VCaP (cell line): Measurements from ENCODE around the gene RASA2.
A peak's percentile ranks its signal among the peaks of the same experiment; 100 is the strongest.
"Not testable (repeated sequence)": the region's sequence is repeated elsewhere in the genome, so short reads cannot be mapped to it uniquely, and the experiment has no call there.

Experiments
- H3K27ac ChIP-seq: fragments of 450-650 bp; 2 replicates; pipeline ENCODE4 v1.5.1; 2017
- CTCF ChIP-seq: fragments of 450-650 bp; conservative IDR thresholded peaks from 2 replicates; pipeline ENCODE4 v1.5.1; 2017; ENCODE audit warnings: mild to moderate bottlenecking, moderate library complexity

Gene RASA2

DNA sequence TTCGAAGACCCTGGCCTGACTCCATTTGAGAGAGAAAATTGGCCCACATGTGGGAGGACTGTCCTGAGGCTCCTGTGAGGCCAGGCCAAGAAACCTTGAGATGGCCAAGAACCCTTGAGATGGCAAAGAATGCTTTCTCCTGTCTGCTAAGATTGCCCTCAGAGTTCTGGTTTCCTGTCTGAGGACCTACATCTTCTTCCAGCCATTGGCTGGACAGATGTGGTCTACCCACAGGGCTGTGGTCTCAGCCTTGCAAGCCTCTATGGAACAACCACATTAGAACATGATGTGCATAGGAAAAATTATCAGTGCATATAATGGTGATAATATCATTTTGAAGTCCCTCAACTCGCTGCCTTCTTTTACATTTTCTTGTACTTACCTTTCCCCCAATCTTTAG, 10.8 kb upstream of the RASA2 start:
- TF ChIP-seq CTCF: no peak
- H3K27ac ChIP-seq: no peak overlapping the region

DNA sequence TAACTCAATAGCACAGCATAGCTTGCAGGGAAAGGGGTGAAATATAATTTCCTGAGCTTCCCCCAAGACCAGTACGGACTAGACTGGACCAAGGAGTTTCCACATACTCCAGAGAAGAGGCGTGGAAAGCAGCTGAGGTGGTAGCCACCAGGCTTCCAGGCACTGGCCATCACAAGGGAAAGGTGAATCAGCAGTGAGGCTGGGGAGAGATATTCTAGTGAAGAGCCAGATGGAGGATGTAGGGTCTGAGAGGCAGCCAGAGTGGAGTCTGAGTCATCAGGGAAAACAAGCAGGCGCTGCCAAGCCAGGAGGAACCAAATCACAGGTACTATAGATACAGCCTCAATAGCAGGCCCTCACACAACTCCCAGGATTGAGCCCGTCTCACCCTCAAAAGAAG, 9.6 kb upstream of the RASA2 start:
- H3K27ac ChIP-seq: no peak overlapping the region
- TF ChIP-seq CTCF: no peak

DNA sequence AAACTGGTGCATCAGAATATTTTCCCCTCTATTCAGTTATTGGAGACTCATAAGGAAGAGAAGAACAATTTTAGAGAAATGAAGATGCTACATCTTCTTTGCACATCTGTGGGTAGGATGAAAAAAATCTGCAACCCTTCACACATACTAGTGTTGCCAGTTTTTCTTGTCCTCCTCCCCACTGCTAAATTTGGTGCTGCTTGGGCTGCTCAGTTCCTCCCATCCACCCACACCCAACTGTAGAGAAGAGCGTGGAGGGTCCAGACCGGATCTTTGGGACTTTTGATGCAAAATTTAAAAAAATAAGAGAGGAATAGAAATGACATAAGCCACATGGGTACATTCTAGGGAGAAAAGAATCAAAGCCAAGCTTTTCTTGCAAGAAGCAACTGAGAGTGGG, 8.7 kb upstream of the RASA2 start:
- no peak overlapping the region for H3K27ac ChIP-seq
- TF ChIP-seq CTCF: no peak

DNA sequence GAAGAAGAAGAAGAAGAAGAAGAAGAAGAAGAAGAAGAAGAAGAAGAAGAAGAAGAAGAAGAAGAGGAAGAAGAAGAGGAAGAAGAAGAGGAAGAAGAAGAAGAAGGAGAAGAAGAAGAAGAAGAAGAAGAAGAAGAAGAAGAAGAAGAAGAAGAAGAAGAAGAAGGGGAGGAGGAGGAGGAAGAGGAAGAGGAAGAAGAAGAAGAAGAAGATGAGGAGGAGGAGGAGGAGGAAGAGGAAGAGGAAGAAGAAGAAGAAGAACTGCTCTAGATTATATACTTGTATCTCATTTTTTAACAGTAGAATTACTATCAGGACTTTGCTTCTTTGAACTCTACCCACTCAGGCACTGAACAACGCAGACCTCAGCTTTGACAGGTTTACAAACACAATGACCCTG, 8.0 kb upstream of the RASA2 start:
- not testable (repeated sequence) for H3K27ac ChIP-seq

DNA sequence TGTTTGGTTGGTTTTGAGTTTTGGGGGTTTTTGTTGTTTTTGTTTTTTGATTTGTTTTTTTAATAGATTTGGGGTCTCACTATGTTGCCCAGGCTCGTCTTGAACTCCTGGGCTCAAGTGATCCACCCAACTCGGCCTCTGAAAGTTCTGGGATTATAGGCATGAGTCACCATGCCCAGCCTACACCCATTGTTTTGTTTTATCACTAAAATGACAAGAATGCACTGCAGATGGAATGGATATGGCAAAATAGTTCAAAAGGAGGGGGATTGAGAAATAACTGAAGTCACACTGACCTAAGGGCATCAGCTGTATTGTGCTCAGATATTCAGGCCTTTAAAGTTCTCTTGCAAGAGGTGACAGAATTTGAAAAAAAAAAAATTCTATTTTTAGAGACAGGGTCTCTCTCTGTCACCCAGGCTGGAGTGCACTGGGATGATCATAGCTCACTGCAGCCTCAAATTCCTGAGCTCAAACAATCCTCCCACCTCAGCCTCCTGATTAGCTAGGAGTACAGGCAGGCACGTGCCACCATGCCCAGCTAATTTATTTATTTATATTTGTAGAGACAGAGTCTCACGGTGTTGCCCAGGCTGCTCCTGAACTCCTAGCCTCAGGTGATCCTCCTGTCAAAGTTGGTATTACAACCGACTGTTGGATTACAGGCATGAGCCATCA, 4.4 kb upstream of the RASA2 start:
- no peak overlapping the region for H3K27ac ChIP-seq
- no peak for TF ChIP-seq CTCF

DNA sequence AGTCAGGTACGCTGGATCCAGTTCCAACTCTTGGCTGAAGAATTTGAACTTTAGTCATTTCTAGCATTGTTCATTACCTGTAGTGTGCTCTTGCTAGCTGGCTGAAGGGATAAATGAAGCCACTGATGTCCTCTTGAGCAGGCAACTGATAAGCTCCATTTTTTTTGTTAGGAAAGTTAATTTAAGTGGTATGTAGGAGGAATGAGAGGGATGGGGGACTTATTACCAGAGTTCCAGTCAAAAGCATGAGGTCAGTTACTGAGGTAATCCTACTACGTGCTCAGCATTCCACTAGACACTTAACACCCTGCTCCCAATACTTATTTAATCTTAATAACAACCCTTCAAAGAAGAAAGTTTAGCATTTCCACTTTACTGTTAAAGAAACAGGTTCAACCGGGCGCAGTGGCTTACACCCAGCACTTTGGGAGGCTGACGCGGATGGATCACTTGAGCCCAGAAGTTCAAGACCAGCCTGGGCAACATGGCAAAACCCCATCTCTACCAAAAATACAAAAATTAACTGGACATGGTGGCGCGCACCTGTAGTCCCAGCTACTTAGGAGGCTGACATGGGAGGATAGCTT, 2.0 kb upstream of the RASA2 start:
- no peak for TF ChIP-seq CTCF
- H3K27ac ChIP-seq: no peak overlapping the region

DNA sequence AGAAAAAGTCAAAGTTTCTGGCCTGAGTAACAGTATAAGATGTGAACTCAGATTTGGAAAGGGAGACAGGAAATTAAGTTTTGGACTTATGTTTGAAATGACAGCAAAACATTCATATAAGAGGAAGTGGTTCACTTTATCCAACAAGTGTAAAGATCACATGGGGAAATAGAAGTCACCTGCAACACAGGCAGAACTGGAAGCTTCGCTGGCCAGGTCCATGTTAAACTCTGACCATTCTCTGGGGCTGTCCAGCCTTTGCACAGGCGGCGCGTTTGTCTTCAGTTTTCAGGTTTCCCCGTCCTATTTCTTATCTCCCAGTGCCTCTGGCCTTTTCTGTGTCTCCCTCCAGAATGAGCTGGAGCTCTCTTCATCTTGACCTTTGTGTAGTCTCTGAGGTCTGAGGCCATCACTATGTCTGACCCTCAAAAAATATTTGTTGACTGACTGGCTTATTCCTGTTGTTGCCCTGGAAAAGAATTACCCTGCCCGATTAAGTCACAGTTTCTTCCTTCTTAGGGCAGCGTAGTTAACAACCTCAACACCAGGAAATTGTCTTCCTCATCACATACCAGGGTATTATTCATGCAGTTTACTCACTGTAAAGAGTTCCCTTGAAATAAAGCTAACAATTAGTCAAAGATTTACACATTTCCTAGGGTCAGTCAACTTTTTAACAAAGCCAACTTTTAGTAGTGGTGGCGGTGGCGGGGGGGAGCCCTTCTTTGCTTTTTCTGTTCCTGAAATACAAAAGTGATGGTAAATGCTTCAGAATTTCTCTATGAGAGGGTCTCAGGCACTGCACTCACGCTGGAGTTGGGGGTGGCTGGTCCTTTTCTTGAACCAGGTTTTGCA, 959 bp upstream of the RASA2 start:
- TF ChIP-seq CTCF: no peak
- H3K27ac ChIP-seq: peak overlapping the region; percentile 92

- no peak for TF ChIP-seq CTCF
- H3K27ac ChIP-seq: peak overlapping the region; percentile 92
These were observed 406 bp upstream of the RASA2 start for GRCh38 chr3:141486496-141486745.
